Stimulated activated CD4-positive, alpha-beta T cell treated with anti-CD3 and anti-CD28 coated beads, Interleukin-12 subunit alpha, Interleukin-12 subunit beta, amount 100 ng/mL, for 4 hours (primary cell): ENCODE results near the gene PIGP.
"Not testable (repeated sequence)": the region's sequence is repeated elsewhere in the genome, so short reads cannot be mapped to it uniquely, and the experiment has no call there.

Experiments
- DNase-seq: peaks from one replicate; pipeline ENCODE4 v3.0.0-alpha.2; 2020

Gene PIGP

DNA sequence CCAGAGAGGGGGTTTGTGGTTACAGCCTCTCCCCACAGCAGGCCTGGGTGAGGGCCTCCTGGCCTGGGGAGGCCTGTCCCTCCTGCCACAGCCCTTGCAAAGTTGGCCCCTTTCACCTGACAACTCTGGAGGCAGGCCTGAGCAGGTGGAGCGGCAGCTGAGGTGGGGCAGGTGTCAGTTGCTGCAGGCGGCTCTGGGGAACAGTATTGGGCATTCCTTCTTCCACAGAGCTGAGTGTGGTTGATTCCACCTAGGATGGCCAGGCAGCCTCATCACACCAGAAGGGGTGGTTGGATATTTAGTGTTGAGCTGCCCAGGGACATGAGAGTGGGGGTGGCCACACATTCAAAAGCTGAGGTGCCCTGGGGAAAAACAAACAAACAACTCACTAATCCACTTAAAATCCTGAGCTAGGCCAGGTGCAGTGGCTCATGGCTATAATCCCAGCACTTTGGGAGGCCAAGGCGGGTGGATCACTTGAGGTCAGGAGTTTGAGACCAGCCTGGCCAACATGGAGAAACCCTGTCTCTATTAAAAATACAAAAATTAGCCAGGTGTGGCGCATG, 31.1 kb downstream of the PIGP start:
- DNase-seq, result no peak

DNA sequence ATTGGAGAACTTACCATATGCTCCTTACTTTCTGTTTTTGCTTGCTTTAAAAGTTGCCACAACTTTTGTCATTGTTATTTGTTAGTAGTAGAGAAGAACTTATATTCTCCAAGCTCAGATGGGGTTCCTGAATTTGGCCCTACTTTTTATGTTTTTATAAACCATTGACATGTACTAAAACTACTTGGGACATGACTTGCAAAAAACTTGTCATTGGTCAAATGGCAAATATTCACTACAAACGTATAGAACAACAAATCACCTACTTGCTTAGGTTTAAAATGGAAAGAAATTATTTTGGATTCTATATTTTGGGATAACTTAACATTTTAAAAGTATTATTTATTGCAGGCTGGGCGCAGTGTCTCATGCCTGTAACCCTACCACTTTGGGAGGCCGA, 32.7 kb downstream of the PIGP start:
- DNase-seq, result no peak

DNA sequence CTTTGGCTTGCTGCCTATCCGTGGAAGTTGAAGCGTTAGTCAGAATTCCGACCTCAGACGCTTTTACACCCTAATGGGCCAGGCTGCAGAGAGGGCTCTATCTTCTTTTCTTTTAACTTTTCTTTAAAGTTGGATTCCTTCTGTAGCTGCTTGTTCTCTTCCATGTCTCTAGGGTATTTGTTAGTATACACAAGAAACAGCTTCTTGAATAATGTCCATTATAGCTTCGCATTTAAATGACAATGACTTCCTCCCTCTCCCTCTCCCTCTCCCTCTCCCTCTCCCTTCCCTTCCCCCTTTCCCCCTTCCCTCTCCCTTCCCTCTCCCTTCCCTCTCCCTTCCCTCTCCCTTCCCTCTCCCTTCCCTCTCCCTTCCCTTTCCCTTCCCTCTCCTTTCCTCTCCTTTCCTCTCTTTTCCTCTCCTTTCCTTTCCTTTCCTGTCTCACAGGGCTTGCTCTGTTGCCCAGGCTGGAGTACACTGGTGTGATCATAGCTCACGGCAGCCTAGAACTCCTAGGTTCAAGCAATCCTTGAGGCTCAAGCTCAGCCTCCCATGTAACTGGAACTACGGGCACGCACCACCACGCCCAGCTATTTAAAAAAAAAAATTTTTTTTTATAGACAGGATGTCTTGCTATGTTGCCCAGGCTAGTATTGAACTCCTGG, 33.3 kb downstream of the PIGP start:
- no peak for DNase-seq

DNA sequence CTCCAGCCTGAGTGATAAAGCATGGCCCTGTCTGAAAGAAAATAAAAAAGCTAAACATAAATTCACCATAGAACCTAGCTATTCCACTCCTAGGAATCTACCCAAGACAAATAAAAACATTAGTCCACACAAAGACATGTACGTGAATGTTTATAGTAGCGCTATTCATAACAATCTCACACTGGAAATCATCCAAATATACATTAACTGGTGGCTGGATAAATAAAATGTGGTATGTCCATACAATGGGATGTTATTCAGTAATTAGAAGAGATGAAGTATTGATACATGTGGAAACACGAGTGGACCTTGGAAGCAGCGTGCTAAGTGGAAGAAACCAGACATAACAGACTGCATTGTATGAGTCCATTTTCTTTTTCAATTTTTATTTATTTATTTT, 36.7 kb downstream of the PIGP start:
- no peak for DNase-seq

DNA sequence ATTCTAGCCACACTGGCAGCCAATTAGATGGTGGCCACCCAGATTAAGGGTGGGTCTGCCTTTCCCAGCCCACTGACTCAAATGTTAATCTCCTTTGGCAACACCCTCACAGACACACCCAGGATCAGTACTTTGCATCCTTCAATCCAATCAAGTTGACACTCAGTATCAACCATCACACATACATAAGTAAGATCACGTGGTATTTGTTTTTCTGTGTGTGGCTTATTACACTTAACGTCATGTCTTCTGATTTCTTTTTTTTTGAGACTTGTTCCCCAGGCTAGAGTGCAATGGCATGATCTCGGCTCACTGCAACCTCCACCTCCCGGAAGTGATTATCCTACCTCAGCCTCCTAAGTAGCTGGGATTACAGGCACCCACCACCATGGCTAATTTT, 38.5 kb downstream of the PIGP start:
- DNase-seq, result not testable (repeated sequence)

DNA sequence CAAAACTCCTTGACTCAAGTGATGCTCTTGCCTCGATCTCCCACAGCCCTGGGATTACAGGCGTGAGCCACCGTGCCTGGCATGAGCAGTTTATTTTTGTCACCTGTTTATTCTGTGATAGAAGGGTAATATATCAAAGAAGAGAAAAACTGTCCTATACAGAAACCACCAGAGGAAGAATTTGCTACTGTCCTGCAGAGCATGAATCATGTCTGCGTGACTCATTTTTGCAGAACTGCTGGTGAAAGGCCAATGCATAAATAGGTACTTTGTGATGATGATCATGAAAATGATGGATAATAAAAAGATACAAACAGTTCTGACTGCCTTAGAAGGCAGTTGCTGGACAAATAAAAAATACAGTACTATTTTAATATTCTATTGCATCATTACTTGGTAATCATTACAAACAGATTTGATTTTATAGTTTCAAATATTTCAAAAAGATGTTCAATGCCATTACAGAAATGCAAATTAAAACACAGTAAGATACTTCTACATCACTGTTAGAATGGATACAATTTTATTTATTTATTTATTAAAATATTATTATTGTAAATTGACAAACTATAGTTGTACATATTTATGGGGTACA, 39.9 kb downstream of the PIGP start:
- no peak for DNase-seq

DNA sequence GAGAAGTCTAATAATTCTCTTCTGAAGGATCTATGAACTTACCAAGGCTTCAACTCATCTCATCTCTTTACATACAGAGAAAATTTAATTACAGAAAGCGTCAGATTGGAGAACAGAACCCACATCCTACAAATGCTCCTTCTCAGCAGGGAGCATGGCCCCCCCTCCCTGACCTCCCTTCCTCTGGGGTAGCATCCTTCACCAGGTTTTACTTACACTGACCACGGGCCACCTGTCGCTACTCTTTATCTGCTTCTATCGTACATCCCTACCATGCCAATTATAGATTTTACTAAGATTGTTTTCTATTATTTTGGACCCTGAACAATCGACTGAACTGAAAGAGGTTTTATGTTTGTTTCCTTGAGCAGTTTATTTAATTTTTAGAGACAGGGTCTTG, 40.6 kb downstream of the PIGP start:
- no peak for DNase-seq

DNA sequence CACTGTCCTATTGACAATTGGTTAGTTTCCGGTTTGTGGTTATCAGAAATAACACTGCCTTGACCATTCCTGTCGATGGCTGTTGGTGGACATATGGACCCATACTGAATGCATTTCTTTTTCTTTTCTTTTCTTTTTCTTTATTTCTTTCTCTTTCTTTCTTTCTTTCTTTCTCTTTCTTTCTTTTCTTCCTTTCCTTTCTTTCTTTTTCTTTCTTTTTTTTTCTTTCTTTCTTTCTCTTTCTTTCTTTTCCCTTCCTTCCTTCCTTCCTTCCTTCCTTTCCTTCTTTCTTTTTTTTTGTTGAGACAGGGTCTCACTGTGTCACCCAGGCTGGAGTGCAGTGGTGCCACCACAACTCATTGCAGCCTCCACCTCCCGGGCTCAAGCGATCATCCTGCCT, 42.0 kb downstream of the PIGP start:
- DNase-seq, result no peak

DNA sequence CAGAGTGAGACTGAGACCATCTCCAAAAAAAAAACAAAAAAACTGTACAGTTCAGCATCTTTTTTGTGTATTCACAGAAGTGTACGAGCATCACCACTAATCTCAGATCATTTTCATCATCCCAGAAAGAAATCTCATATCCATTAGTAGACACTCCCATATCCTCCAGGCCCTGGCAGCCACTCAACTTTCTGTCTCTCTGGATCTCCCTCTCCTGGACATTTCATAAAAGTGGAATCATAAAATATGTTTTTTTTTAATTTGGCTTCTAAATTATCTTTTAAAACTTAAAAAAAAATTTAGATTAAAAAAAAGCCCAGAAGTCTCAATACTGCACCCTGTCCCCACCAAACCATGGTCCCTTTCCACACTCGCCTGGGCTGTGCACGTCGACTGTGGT, 44.3 kb downstream of the PIGP start:
- DNase-seq, result no peak

DNA sequence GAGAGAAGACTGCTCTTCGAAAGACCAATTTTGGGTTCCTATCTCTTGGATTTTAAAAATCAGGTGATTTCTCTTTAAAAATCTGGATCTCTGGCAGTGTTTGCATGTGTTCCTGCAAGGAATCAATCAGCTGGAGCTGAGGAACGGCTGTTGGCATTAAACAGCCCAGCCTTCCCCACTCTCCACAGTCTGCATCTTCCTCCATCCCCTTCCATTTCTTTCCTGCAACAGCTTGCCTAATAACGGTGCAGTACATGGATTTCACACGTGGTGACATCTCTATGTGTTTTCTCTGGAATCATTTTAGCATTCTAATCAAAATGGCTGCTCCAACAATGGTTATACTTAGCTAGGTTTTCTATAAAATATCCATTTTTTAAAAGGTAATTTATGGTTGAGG, 46.4 kb downstream of the PIGP start:
- DNase-seq, result no peak

DNA sequence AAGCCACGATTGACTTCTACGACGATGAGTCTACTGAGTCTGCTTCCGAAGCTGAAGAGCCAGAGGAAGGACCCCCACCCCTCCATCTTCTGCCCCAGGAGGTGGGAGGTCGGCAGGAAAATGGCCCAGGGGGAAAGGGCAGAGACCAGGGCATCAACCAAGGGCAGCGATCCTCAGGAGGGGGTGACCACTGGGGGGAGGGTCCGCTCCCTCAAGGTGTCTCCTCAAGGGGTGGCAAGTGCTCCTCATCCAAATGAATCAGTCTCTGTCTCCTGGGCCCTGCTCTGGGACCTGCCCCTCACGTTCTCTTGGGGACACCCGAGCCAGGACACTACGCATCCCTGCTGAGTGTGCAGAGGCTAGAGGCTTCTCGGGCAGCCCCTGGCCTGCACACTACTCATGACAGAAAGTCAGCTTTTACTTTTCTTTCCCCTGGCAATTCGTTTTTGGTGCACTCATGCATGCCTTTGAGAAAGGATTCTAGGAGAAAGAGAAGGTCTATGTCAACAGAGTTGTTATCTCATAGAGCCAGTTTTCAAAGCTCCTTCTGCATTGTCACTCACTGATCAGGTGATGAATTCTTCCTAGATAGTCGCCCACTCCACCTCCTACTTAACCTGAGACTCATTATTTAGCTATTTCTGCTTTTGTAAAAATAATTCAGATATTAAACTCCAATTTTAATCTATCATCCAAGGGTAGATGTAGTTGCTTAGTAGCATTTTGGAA, 54.8 kb downstream of the PIGP start:
- DNase-seq, result no peak
